Fibroblast of lung (primary cell): ENCODE data around the gene QSOX1. TPM values are rescaled to one million over a fixed set of nuclear protein-coding genes. Genes with fewer than 3 reads are reported as not detected.

Experiments used
- DNase-seq, 2 donors: peaks; one replicate each; pipeline versions ENCODE4 v3.0.0 to v3.0.0-alpha.2; 2010; ENCODE audit warnings: low read depth in 2 of 2
- H2AFZ ChIP-seq: 2 replicates; pipeline ENCODE4 v1.5.1; 2012; ENCODE audit warnings: low read length, control low read depth, inconsistent platforms
- H3K27ac ChIP-seq: 2 replicates; pipeline ENCODE4 v1.5.1; 2011; ENCODE audit warnings: low read length, control low read depth; ENCODE audit not compliant: insufficient read depth
- H3K27me3 ChIP-seq: 2 replicates; pipeline ENCODE4 v1.5.1; 2011; ENCODE audit warnings: mild to moderate bottlenecking, low read length; ENCODE audit not compliant: control insufficient read depth, insufficient read depth
- H3K36me3 ChIP-seq: 2 replicates; pipeline ENCODE4 v1.5.1; 2011; ENCODE audit warnings: low read length; ENCODE audit not compliant: control insufficient read depth, insufficient read depth
- H3K4me1 ChIP-seq: 2 replicates; pipeline ENCODE4 v1.5.1; 2011; ENCODE audit warnings: low read length; ENCODE audit not compliant: control insufficient read depth, insufficient read depth; ENCODE audit errors: extremely low read depth
- H3K4me2 ChIP-seq: 2 replicates; pipeline ENCODE4 v1.5.1; 2011; ENCODE audit warnings: low read length, control low read depth; ENCODE audit not compliant: insufficient read depth; ENCODE audit errors: extremely low read depth
- H3K4me3 ChIP-seq, 4 experiments: fragments of 200-600 bp in 1 of 4; sonication (generic) in 1 of 4; replicated peaks in 1 of 4; 2 replicates each; pipeline ENCODE4 v1.5.1; 2011 to 2016; ENCODE audit warnings: low read length in 4 of 4, low read depth in 3 of 4, mild to moderate bottlenecking in 3 of 4, control low read depth in 2 of 4, inconsistent platforms in 1 of 4, mixed read lengths in 1 of 4; ENCODE audit not compliant: insufficient read depth in 1 of 4; ENCODE audit errors: control extremely low read depth in 1 of 4
- H3K79me2 ChIP-seq: 2 replicates; pipeline ENCODE4 v1.5.1; 2012; ENCODE audit warnings: mild to moderate bottlenecking, low read length, inconsistent platforms; ENCODE audit not compliant: control insufficient read depth, insufficient read depth
- H3K9ac ChIP-seq: 2 replicates; pipeline ENCODE4 v1.5.1; 2011; ENCODE audit warnings: mild to moderate bottlenecking, low read length, control low read depth; ENCODE audit not compliant: insufficient read depth
- H3K9me3 ChIP-seq: 2 replicates; pipeline ENCODE4 v1.5.1; 2012; ENCODE audit warnings: low read depth, low read length; ENCODE audit not compliant: control insufficient read depth, insufficient read depth
- H4K20me1 ChIP-seq: 2 replicates; pipeline ENCODE4 v1.5.1; 2011; ENCODE audit warnings: low read length; ENCODE audit not compliant: control insufficient read depth, insufficient read depth; ENCODE audit errors: extremely low read depth
- CTCF ChIP-seq, 2 donors: IDR thresholded peaks in 1 of 2; conservative IDR thresholded peaks in 1 of 2; 1 replicate in 1 of 2; 2 replicates in 1 of 2; pipeline ENCODE4 v1.5.1; 2011 to 2012; ENCODE audit warnings: low read length in 2 of 2, control low read depth in 1 of 2, inconsistent platforms in 1 of 2, low read depth in 1 of 2, mild to moderate bottlenecking in 1 of 2
- EZH2 ChIP-seq: IDR thresholded peaks from 2 replicates; pipeline ENCODE4 v1.5.1; 2012; ENCODE audit warnings: low read length, control low read depth, mild to moderate bottlenecking; ENCODE audit errors: missing control alignments
- polyA plus RNA-seq, 2 donors: library from polyadenylated mRNA; depleted of rRNA in 1 of 2; stranded (reverse) in 1 of 2; unstranded in 1 of 2; fragments of >200 nt; gene quantifications; 2 replicates each; pipeline ENCODE4 v1.2.1, GENCODE V29; 2011 to 2012; ENCODE audit warnings: missing spikeins in 1 of 2
- total RNA-seq: library from RNA; depleted of rRNA; stranded (reverse); fragments of >200 nt; gene quantifications from 2 replicates; pipeline ENCODE4 v1.2.1, GENCODE V29; 2014

QSOX1 gene
- total and polyA plus RNA-seq, 2 donors (not counting 1 experiment from before 2014, with no cell fraction given), result 799 to 1,312 TPM

DNA sequence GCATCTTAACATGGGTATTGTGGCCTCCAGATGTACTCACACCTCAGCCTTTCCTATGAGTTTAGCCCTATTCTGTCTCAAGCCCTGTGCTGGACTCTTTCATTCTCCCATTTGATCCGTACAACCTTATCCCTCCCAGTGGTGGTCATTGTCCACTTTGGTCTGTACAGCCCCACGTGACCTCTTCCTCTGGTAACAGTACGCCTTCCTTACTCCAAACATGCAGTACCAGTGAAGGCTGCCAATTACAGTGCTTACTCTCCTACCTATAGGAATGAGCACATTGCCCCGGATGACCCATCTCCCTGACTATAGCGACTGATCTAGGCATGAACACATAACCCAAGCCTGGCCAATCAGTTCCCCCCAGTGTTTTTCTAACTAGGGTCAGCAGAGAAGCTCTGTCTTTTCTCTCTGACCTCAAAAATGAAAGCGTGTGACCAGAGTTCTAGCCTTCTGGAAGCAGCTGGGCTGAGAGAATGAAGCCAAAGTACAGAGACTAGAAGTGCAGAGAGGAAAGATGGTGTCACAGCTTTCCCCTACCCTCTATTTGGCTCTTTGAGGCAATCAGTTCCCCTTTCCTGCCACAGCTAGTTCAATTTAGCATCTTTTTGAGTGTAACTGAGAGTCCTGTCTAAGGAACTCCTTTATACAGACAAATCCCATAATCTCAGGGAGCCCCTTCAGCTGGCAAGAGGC is 9.9 kb upstream of the QSOX1 start:
- Histone ChIP-seq H3K27me3 (no peaks in the 10 kb centered on the region), H3K9ac (no peak overlapping the region), H3K4me2 (no peak overlapping the region), H3K36me3 (no peaks in the 10 kb centered on the region), H3K4me3 (no peak overlapping the region), H3K9me3 (no peaks in the 10 kb centered on the region), H2AFZ (peak overlapping the region; percentile 39), H3K79me2 (no peaks in the 10 kb centered on the region), H3K27ac (no peak overlapping the region), H3K4me1 (no peaks in the 10 kb centered on the region), H4K20me1 (no peaks in the 10 kb centered on the region)
- TF ChIP-seq CTCF (conservative IDR thresholded peaks at IDR 0.05 in 1 of 2, IDR thresholded peaks at IDR 0.05 in 1 of 2; ENCODE audit: low read depth in 1 of 2, low read length in 2 of 2), result no peak
- no peak for TF ChIP-seq EZH2
- no peak for DNase-seq

DNA sequence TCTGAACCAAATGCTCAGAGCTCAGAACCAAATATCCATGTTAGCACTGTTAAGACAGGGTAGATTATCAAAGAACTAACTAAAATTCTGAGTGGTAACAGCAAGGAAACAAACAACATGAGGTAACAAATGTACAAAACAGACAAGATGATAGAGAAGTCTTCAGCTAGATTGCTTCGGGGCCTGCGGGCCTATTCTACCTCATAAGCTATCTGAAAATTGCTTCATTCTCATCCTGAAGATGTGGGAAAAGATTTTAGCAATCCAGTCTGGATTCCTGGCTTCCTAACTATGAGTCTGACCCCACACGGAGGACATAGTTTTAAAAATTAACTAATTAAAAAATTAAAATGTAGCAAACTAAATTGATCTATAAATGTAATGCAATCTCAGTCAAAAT is 9.2 kb upstream of the QSOX1 start:
- Histone ChIP-seq H3K27ac (no peak overlapping the region), H3K4me3 (no peak overlapping the region), H3K4me1 (peaks cover under 1% of the 10 kb centered on the region), H3K36me3 (no peaks in the 10 kb centered on the region), H2AFZ (peak overlapping the region; percentile 19), H3K9ac (no peak overlapping the region), H3K4me2 (no peak overlapping the region), H4K20me1 (no peaks in the 10 kb centered on the region), H3K9me3 (no peaks in the 10 kb centered on the region), H3K27me3 (no peaks in the 10 kb centered on the region), H3K79me2 (no peaks in the 10 kb centered on the region)
- no peak for TF ChIP-seq CTCF (conservative IDR thresholded peaks at IDR 0.05 in 1 of 2, IDR thresholded peaks at IDR 0.05 in 1 of 2; ENCODE audit: low read depth in 1 of 2, low read length in 2 of 2)
- no peak for TF ChIP-seq EZH2
- DNase-seq, result no peak

DNA sequence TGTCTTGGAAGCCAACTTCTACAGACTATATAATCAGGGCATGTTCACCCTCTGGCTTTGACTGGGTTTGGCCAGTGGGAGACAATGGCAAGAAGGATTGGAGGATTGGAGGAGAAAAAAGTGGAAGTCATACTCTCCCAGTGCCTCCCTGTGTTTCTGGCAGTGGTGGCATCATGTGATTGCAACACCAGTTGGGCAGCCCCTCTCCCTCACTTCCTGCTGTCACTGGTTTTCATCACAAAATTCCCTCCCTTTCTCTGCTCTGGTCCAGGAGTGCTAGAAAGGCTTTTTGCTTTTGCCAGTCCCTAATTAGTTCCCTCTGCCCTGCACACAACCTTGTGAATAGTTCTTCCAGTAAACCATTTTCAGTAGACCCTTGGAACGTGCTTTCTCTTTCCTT is 3.7 kb upstream of the QSOX1 start:
- Histone ChIP-seq H3K27me3 (no peaks in the 10 kb centered on the region), H2AFZ (no peak overlapping the region), H3K4me1 (peaks cover 17% of the 10 kb centered on the region), H3K9ac (no peak overlapping the region), H3K27ac (peak overlapping the region; percentile 32), H3K36me3 (no peaks in the 10 kb centered on the region), H3K4me2 (peak overlapping the region; percentile 11), H3K9me3 (no peaks in the 10 kb centered on the region), H4K20me1 (no peaks in the 10 kb centered on the region), H3K4me3 (no peak overlapping the region), H3K79me2 (peaks cover 13% of the 10 kb centered on the region)
- DNase-seq, result peak in 1 of 2 donors; percentile 52
- TF ChIP-seq CTCF (conservative IDR thresholded peaks at IDR 0.05 in 1 of 2, IDR thresholded peaks at IDR 0.05 in 1 of 2; ENCODE audit: low read depth in 1 of 2, low read length in 2 of 2), result no peak
- TF ChIP-seq EZH2, result no peak
